GM18502 (cell line): ENCODE results near the gene IFNL3.
"Not testable (repeated sequence)": the region's sequence is repeated elsewhere in the genome, so short reads cannot be mapped to it uniquely, and the experiment has no call there.

ENCODE experiments used
- ATAC-seq: cut with Tn5 transposase; IDR thresholded peaks from one replicate; pipeline ENCODE4 v1.9.1; 2021; ENCODE audit warnings: mild to moderate bottlenecking; ENCODE audit not compliant: unreplicated experiment, poor library complexity

The IFNL3 gene

DNA sequence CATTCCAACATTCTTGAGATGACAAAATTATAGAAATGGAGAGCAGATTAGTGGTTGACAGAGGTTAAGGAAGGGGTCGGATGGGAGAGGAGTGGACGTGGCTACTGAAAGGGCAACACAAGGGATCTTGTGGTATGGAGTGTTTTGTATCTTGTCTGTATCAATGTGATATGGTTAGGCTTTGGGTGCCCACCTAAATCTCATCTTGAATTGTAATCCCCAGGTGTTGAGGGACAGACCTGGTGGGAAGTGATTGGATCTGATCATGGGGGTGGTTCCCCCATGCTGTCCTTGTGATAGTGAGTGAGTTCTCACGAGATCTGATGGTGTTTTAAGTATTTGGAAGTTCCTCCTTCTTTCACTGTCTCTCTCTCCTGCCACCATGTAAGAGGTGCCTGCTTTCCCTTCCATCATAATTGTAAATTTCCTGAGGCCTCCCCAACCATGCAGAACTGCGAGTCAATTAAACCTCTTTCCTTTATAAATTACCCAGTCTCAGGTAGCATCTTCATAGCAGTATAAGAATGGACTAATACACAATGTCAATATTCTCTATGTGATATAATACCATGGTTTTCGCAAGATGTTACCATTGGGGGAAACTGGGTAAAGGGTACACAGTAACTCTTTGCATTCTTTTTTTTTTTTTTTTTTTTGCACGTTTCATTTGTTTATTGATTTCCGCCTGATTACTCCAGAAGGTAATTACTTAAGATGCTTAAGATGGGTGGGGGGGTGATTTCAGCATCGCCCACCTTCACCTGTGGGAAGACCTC is 8.8 kb upstream of the IFNL3 start:
- no peak for ATAC-seq

DNA sequence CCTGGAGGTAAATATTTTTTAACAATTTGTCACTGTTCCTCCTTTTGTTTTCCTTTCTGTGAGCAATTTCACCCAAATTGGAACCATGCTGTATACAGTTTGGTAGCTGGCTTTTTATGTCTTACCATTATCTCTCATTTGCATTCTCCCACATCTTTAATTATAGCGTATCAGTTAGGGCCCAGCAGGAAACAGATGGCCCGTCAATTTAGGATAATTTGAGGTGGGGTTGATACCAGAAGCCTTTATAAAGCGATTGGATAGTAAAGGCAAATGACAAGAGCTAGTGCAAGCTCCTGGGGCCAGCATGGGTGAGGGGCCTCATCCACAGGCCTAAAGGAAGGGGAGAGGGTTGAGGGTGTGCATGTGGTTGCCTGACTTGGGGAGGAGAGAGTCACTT is 7.7 kb upstream of the IFNL3 start:
- ATAC-seq: no peak

DNA sequence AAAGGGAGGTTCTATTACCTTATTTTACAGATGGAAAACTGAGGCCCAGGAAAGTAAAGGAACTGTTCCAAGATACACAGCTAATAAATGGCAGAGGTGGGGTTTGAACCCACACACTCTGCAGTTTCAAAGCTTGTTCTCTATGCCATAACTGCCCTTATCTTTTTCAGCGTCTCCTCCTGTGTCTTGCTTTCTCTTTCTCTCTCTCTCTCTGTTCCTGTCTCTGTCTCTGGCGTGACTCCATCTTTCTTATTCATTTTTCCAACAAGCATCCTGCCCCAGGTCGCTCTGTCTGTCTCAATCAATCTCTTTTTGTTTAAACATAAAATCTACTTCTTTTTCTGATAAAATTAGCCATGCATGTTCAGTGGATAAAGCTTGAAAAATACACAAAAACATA is 7.0 kb upstream of the IFNL3 start:
- no peak for ATAC-seq

DNA sequence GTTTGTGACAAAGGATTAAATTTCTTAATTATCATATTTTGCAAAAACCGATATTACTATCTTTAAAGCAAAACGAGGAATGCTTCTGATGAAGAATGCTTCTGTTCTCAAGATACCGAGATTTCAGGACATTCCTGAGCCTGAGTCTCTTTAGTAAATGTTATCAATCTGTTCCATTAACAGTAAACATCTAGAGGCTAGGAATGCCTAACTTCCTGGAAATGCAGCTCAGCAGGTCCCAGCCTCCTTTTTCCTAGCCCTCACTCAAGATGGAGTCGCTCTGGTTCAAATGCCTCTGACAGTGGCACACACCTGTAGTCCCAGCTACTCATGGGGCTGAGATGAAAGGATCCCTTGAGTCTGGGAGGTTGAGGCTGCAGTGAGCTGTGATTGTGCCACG is 6.3 kb upstream of the IFNL3 start:
- ATAC-seq: no peak

DNA sequence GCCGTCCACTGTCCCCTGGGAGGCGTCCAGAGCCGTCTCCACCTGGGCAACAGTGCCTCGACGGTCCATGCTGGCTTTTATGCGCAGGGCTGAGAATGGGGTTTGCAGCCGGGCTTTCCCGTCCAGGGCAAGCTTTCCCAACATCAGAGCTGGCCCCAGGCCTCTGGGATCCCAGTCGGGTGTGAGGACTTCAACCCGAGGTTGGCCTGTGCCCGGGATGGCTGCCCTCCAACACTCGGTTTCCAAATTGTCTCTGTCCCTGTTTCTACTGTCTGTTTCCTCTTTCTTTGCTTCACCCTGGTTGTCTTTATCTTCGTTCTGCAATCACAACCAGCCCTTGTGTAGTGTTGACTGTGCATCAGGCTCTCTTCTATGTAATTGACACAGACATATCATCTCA is 4.0 kb upstream of the IFNL3 start, which contains the start of gene IFNL4:
Gene IFNL4, minus strand, starts transcription at position 51 of the 400 bp plus-strand sequence.
- ATAC-seq: no peak

DNA sequence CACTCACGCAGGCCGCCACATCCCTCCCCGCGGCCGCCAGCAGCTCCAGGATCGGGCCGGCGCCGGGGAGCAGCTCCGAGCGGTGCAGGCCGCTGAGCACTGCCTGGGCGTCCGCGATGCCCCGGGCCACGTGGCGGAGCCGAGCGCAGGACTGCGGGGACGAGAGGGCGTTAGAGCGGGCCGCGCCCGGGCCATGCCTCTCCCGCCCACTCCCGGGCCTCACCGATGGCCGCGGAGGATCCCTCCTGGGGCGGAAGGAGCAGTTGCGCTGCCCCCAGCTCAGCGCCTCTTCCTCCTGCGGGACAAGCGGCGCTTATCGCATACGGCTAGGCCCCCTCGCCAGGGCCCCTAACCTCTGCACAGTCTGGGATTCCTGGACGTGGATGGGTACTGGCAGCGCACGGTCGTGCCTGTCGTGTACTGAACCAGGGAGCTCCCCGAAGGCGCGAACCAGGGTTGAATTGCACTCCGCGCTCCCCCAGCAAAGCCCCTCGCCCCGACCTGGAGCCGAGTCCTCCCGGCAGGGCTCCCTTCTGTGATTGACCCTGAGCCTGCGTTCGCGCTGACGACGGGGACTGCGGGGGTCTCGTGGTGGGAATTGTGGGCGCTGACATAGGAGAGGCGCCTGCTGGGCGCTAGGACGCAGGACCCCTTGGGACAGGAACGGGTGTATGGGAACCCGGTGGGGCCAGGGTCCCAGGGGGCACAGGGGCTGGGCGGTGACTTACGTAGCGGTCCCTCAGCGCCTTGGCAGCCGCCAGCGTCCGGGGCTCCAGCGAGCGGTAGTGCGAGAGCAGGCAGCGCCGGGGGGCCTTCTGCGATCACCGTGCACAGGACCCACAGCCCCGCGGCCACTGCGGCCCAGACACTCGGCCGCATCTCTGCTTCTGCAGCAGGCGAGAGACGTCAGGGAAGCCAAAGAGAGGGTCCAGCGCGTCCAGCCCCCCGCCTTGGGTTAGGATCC is 3.2 kb upstream of the IFNL3 start:
- no peak for ATAC-seq

DNA sequence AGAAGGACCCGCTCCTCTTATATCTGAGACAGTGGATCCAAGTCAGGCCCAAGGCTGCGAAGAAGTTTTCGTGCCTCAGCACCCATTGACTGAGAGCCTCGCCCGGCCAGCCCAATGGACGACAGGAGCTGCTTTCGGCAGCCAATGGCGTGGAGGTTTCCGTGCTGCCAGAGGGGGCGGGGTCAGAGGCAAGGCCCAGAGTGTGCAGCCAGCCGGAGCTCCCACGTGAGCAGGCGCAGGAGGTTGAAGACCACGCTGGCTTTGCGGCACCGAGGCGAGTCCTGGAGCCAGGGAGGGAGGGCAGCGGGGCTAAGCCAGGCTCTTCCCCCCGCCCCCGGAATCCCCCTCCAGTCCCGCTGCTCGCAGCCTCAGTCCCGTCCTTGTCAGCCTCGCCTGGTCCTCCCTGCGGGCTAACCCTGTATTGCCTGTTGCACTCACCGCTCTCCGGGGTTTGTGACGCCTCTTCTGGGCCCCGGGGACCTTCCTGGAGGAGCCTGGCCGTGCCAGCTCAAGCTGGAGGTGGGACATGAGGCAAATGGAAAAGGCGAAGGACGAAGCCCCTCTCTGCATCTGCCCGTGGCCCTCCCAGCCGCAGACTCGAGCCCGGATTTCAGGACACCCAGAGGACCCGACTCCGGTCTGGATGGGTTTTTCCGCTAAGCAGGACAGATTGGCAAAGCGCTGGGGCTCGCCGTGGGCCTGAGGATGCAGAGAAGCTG is 2.3 kb upstream of the IFNL3 start:
- no peak for ATAC-seq

DNA sequence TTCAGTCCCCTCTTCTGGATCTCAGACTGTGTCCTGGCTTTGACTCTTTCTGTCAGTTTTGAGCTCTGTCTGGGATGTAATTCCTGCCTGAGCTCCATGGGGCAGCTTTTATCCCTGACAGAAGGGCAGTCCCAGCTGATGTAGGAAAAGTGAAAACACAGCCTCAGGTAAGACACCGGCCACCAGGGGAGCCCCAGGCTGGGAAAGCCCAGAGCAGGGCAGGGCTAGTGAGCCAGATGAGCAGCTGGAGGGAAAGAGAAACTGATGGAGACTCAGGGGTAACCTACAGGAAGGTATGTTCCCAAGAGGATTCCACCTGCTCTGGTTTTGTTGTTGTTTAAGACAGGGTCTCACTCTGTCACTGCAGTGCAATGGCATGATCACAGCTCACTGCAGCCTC is 360 bp upstream of the IFNL3 start:
- not testable (repeated sequence) for ATAC-seq

DNA sequence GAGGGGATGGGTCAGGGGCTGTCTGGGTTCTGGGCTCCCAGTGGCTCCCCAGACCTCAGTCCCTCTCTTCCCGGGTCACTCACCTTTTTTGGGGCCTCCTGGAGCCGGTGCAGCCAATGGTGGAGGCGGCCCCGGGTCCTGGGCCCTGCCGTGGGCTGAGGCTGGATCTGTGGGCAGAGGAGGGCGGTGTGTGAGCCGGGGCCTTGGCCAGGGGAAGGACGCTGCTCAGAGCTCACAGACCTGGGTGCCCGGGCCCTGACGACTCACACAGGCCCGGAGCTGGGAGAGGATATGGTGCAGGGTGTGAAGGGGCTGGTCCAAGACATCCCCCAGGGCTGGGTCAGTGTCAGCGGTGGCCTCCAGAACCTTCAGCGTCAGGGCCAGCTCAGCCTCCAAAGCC is 1.1 kb downstream of the IFNL3 start:
- ATAC-seq: not testable (repeated sequence)

DNA sequence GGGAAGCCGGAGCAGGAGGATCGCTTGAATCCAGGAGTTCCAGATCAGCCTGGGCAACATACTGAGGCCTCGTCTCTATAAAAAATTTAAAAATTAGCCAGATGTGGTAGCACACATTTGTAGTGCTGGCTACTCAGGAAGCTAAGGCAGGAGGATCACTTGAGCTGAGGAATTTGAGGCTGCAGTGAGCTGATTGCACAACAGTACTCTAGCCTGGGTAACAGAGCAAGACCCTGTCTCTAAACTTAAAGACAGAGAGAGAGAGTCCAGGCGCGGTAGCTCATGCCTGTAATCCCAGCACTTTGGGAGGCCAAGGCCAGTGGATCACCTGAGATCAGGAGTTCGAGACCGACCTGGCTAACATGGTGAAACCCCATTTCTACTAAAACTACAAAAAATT is 4.4 kb downstream of the IFNL3 start:
- no peak for ATAC-seq

DNA sequence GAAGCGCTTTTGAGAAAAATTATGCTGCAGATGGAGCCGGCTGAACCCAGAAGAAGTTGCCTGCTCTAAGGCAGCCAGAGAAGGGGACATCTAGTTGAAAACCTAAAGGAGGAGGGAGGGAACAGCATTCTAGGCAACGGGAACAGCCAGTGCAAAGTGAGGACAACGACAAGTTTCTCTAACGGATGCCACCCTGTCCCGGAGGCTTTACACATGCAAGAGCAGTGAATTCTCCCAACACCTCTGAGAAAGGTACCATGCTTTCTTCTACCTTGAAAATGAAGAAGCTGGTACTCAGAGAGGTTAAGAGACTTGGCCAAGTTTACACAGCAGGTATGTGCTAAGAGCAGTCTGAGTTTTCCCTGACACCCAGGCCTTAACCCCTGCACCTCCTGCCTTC is 5.9 kb downstream of the IFNL3 start:
- ATAC-seq: no peak

DNA sequence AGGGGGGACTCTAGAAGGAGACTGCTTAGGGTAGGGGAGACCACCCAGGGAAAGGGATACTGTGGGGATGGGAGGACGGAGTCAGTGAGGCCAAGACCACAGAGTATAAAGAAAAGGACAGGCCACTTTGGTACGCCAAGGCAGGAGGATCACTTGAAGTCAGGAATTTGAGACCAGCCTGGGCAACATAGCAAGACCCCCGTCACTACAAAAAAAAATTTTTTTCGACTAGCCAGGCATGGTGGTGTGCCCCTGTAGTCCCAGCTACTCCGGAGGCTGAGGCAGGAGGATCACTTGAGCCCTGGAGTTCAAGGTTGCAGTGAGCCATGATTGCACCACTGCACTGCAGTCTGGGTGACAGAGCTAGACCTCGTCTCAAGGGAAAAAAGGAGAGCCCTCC is 6.6 kb downstream of the IFNL3 start:
- ATAC-seq: no peak

DNA sequence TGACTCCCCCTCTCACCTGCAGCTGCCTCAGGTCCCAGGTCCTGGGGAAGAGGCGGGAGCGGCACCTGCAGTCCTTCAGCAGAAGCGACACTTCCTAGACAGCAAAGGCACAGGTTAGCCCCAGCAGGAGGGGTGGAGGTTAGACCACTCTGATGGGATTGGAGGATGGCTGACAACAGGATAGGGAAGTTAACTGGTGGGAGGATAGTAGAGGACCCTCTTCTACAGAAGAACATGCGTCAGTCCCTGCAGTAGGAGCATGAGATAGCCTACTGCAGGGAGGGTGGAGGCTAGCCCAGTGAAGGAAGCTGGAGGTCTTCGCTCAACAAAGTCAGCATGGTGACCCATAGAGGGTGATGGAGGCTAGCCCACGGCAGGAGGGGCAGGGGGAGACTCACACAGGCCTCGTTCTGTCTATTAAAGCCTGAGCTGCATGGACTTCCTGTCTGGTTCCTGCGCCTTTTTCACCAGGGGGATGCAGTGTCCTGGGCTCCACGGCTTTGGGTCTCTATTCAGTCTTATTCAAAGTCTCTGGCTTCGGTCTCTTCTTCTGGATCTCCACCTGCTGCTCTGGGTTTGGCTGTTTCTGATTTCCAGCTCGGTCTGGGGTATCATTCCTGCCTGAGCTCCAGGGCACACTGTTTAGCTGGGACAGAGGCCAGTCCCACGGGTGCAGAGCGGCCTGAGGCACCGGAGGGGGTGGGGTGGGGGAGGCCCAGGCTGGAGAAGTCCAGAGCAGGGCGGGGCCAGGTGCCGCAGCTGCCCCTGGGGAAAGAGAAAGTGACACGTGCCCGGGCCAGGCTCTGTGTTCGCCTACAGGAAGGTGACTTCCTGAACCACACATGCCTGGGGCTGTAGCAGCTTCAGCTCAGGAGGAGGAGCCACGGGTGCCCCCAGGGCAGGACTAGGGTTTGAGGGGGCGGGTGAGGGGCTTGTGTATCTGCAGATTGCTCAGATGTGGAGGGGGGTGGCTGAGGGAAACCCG is 7.3 kb downstream of the IFNL3 start:
- ATAC-seq: no peak

DNA sequence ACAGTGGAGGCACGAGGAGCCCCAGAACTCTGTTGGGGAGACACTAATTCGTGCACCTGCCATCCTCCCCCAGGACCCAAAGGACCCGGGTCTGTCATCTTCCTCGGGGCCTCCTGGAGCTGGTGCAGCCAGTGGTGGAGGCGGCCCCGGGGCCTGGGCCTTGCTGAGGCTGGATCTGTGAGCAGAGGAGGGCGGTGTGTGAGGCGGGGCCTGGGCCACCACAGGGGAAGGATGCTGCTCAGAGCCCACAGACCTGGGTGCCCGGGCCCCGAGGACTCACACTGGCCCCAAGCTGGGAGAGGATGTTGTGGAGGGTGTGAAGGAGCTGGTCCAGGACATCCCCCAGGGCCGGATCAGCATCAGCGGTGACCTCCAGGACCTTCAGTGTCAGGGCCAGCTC is 8.3 kb downstream of the IFNL3 start:
- ATAC-seq: no peak

DNA sequence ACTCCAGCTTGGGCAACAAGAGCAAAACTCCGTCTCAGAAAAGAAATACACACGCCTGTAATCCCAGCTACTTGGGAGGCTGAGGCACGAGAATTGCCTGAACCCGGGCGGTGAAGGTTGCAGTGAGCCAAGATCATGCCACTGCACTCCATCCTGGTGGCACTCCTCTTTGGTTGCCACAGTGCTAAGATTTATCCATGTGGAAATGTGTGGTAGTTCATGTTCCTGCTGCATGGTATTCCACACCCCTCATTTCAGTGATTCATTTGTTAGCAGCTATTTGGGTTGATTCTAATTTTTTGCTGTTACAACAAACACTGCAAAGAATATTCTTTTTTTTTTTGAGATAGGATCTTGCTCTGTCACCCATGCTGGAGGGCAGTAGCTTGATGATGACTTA is 12.1 kb downstream of the IFNL3 start:
- ATAC-seq: no peak

DNA sequence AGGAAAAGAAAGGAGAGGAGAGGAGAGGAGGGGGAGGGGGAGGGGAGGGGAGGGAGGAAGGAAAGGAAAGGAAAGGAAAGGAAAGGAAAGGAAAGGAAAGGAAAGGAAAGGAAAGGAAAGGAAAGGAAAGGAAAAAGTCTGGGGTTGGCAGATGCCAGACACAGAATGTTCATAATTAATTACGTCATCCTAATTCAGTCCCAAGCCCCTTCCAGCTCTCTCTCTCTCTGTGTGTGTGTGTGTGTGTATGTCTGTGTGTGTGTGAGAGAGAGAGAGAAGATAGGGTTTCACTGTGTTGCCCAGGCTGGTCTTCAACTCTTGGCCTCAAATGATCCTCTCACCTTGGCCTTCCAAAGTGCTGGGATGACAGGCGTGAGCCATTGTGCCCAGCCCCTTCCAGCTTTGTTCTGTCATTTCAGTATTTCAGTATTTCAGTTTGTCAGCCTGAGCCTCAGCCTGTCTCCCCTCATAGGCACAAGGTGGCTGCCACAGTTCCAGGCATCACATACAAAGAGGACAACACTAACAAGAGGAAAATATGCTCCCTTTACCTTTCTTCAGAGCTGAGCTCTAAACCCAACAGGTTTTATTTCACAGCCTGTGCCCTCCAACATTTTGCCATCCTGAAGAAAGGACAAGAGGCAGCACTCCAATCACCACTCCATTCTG is 14.6 kb downstream of the IFNL3 start:
- ATAC-seq: no peak

DNA sequence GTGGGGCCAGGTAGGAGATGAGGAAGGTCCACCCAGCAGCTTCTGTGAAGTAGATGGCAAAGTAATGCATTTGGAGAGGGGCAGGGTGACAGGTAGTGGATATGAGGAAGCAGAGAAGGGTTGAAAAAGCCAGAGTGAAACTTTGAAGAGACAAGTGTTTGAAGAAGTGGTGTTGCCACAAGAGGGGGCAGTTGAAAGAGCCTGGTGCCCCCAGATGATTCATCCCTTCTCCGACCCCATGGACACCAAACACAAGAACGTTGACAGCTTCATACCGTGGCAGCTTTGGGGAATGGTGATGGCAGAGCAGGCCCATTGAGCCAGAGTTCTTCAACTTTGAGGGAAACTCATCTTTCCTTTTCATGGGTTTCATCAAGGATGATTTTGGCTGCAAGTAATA is 19.9 kb downstream of the IFNL3 start:
- no peak for ATAC-seq

DNA sequence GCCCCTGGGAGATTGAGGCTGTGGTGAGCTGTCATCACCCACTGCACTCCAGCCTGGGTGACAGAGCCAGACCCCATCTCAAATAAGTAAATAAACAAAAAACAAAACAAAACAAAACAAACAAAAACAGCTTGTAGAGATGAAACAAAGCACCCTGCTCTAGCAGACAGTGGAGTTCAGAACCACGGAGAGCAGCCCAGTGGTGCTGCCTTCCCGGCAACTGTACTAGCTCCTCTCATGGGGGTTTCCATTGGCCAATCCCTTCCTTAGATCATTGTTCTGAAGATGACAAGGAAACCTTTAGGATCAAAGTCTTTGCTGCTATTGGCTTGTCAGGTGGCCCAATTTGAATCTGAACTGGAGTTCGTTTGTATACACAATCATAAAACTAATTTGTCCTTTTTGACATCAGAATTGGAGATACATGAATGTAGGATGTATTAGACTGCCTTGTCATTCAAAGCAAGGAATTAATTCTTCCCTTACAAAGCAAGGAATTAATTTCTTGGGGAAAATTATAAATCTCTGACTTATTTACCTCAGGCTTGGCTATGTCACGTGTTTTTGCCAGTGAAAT is 21.0 kb downstream of the IFNL3 start:
- no peak for ATAC-seq

DNA sequence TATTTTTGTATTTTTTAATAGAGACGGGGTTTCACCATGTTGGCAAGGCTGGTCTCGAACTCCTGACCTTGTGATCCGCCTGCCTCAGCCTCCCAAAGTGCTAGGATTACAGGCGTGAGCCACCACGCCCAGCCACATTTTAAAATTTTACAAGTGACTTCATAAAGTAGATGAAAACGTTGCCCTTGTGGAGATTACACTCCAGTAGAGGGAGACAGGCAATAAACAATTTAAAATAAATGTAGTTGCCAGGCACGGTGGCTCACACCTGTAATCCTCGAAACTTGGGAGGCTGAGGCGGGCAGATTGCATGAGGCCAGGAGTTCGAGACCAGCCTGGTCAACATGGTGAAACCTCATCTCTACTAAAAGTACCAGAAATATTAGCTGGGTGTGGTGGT is 25.7 kb downstream of the IFNL3 start:
- ATAC-seq: not testable (repeated sequence)
